Measurements from ENCODE around the gene MACROH2A1. TPM values are rescaled to one million over a fixed set of nuclear protein-coding genes. Genes with fewer than 3 reads are reported as not detected.
A peak's percentile ranks its signal among the peaks of the same experiment; 100 is the strongest.

The MACROH2A1 gene
- total and polyA plus RNA-seq, 9 of the 15 experiments (the other 6 are each of a cell fraction or from before 2014, with no cell fraction given), result 44.9 to 289 (median 193) TPM

GRCh38 chr5:135448071-135448739 lies 49.2 kb upstream of the MACROH2A1 start:
- no peaks in the 10 kb centered on the region for H3K79me2 ChIP-seq (ENCODE audit: control insufficient read depth, insufficient read depth, low read length)
- in situ Hi-C loops (cut with MboI), result no loop called here
- H4K20me1 ChIP-seq (replicated peaks; ENCODE audit: control insufficient read depth, insufficient read depth, low read length), result no peaks in the 10 kb centered on the region; the same call in 1 of the 2 replicates
- 0 out of 2 replicates have a peak, but pooled peaks have one; percentile 13 for TF ChIP-seq FOSL1 (tag; conservative IDR thresholded peaks at IDR 0.05)
- TF ChIP-seq TBL1XR1 (IDR thresholded peaks at IDR 0.05; ENCODE audit: low read length in 2 of 2), result no peak
- intact Hi-C loops (cut with micrococcal nuclease), result no loop called here
- no peak for FAIRE-seq
- H2AFZ ChIP-seq (ENCODE audit: low read depth, low read length), result no peak overlapping the region
- no peak overlapping the region for H3K27ac ChIP-seq (ENCODE audit: extremely low read depth, low read depth, low read length)
- no TSS peak for BruUV-seq (replicated peaks)
- no peak overlapping the region; a peak in 1 of 4 replicates for H3K9ac ChIP-seq (ENCODE audit: insufficient read depth in 1 of 2, low read depth in 2 of 2, low read length in 2 of 2)
- H3K4me3 ChIP-seq, result no peak overlapping the region
- 19% methylated on average over 9 of the region's 9 CpGs for WGBS (ENCODE audit: insufficient coverage, low coverage, missing lambda C conversion rate)
- H3K36me3 ChIP-seq (ENCODE audit: control insufficient read depth, insufficient read depth, low read length), result no peaks in the 10 kb centered on the region
- no peak for ATAC-seq
- CTCF ChIA-PET (ENCODE audit: low intra/inter-chr PET ratio), result no interaction called here
- no peaks in the 10 kb centered on the region for H3K9me1 ChIP-seq (ENCODE audit: control insufficient read depth, insufficient read depth, low read length)
- H3K9me3 ChIP-seq (replicated peaks; ENCODE audit: control insufficient read depth, insufficient read depth, low read depth, low read length), result no peaks in the 10 kb centered on the region
- peaks cover 0 to 12% of the 10 kb centered on the region in 2 experiments; a peak in 2 of 5 replicates for H3K4me1 ChIP-seq (replicated peaks in 1 of 2; ENCODE audit: control insufficient read depth in 2 of 2, insufficient read depth in 2 of 2, low read length in 2 of 2)
- H3K4me2 ChIP-seq (ENCODE audit: insufficient read depth, low read length), result no peak overlapping the region
- no peak for DNase-seq (ENCODE audit: extremely low read depth in 1 of 4, low spot score in 3 of 4)
- no peaks in the 10 kb centered on the region; a peak in 3 of 5 replicates for H3K27me3 ChIP-seq (ENCODE audit: control insufficient read depth in 2 of 2, insufficient read depth in 2 of 2, low read length in 2 of 2)
- POLR2A ChIA-PET, result interaction anchor here (0.5 to 1.6 kb wide), 5 partner anchors 9 to 104 kb away, joined by 3 to 5 read pairs (median 3); no protein-coding TSS in a partner anchor

GRCh38 chr5:135447298-135447929 lies 48.4 kb upstream of the MACROH2A1 start, which contains the start of gene DCANP1:
Gene DCANP1 (minus strand): TSS chr5:135447348. CDS start chr5:135447108, 240 bp downstream.
- Histone ChIP-seq H3K4me3 (no peak within 1 kb of the TSS), H4K20me1 (replicated peaks; ENCODE audit: control insufficient read depth, insufficient read depth, low read length) (no peaks in the 10 kb centered on the region; the same call in 1 of the 2 replicates), H3K9ac (ENCODE audit: insufficient read depth in 1 of 2, low read depth in 2 of 2, low read length in 2 of 2) (no peak within 1 kb of the TSS; a peak in 1 of 4 replicates), H3K27ac (ENCODE audit: extremely low read depth, low read depth, low read length) (no peak within 1 kb of the TSS), H3K9me3 (replicated peaks; ENCODE audit: control insufficient read depth, insufficient read depth, low read depth, low read length) (no peaks in the 10 kb centered on the region), H3K27me3 (ENCODE audit: control insufficient read depth in 2 of 2, insufficient read depth in 2 of 2, low read length in 2 of 2) (no peaks in the 10 kb centered on the region; a peak in 2 of 5 replicates), H3K4me1 (replicated peaks in 1 of 2; ENCODE audit: control insufficient read depth in 2 of 2, insufficient read depth in 2 of 2, low read length in 2 of 2) (peaks cover 0 to 12% of the 10 kb centered on the region in 2 experiments; a peak in 2 of 5 replicates), H3K36me3 (ENCODE audit: control insufficient read depth, insufficient read depth, low read length) (no peaks in the 10 kb centered on the region), H3K79me2 (ENCODE audit: control insufficient read depth, insufficient read depth, low read length) (no peaks in the 10 kb centered on the region), H3K4me2 (ENCODE audit: insufficient read depth, low read length) (no peak within 1 kb of the TSS), H2AFZ (ENCODE audit: low read depth, low read length) (no peak within 1 kb of the TSS; the same call in 1 of the 2 replicates), H3K9me1 (ENCODE audit: control insufficient read depth, insufficient read depth, low read length) (no peaks in the 10 kb centered on the region)
- in situ Hi-C loops (cut with MboI) (no loop called here), intact Hi-C loops (cut with micrococcal nuclease) (no loop called here)
- CTCF ChIA-PET (ENCODE audit: low intra/inter-chr PET ratio), result no interaction called here
- POLR2A ChIA-PET, result interaction anchor here (0.6 to 1.6 kb wide), 2 partner anchors 52 to 102 kb away, joined by 3 read pairs; no protein-coding TSS in a partner anchor
- TF ChIP-seq CBFA2T3 (IDR thresholded peaks at IDR 0.05) (peak; percentile 25; the same call in 1 of the 2 replicates), MIER1 (IDR thresholded peaks at IDR 0.05; ENCODE audit: low read depth) (no peak)
- peak; percentile 23 for FAIRE-seq
- no peak for ATAC-seq
- BruUV-seq (replicated peaks), result no TSS peak
- 9% methylated on average over 5 of the region's 5 CpGs for WGBS (ENCODE audit: insufficient coverage, low coverage, missing lambda C conversion rate)
- DNase-seq (ENCODE audit: extremely low read depth in 1 of 4, low spot score in 3 of 4), result no peak

Measured in K562 (cell line).